Motor neuron (in vitro differentiated cells): ENCODE results near the gene LIN52. TPM values are rescaled to one million over a fixed set of nuclear protein-coding genes. Genes with fewer than 3 reads are reported as not detected.

ENCODE experiments used
- ATAC-seq, 8 experiments: fragments of 200-7000 bp; cut with Tn5 transposase; replicated peaks in 6 of 8; 2 replicates each; pipeline ENCODE4 v1.8.0; 2021; ENCODE audit warnings: mild to moderate bottlenecking in 8 of 8, moderate library complexity in 8 of 8
- H3K27ac ChIP-seq, 2 donors: fragments of 250-450 bp; sonication (Bioruptor Pico); 2 replicates each; pipeline ENCODE4 v1.9.0; 2021; ENCODE audit warnings: antibody characterized with exemption in 2 of 2, mild to moderate bottlenecking in 2 of 2, moderate library complexity in 1 of 2
- H3K4me1 ChIP-seq, 2 donors: fragments of 250-450 bp; sonication (Bioruptor Pico); replicated peaks in 1 of 2; 2 replicates each; pipeline ENCODE4 v1.6.1; 2021; ENCODE audit warnings: antibody characterized with exemption in 2 of 2, mild to moderate bottlenecking in 2 of 2, moderate library complexity in 1 of 2
- H3K4me3 ChIP-seq, 5 donors: fragments of 250-450 bp; sonication (Bioruptor Pico); 2 replicates each; pipeline ENCODE4 v1.9.0; 2021; ENCODE audit warnings: antibody characterized with exemption in 5 of 5, mild to moderate bottlenecking in 5 of 5, moderate library complexity in 4 of 5
- WGBS, 10 experiments: fragments of 450-650 bp; shearing (Covaris generic); methylation state at CpG; one replicate each; pipeline ENCODE4 v1.0.0; 2022; 5-methylcytosine and 5-hydroxymethylcytosine counted together
- in situ Hi-C, 9 experiments: fragments of 400-800 bp; cut with MboI; loops; one replicate each; pipeline ENCODE4 v1.15.0; 2021; ENCODE audit warnings: low sequenced_read_pairs in 9 of 9, low pct_unique_long_range_greater_than_20kb in 2 of 9; ENCODE audit not compliant: unreplicated experiment in 9 of 9
- total RNA-seq, 8 experiments: library from RNA; unstranded; fragments of 300-600 nt; gene quantifications; 2 replicates each; pipeline versions ENCODE4 v1.2.3 to v1.2.4, GENCODE V29; 2022

LIN52 gene
- total RNA-seq, 8 experiments from 2014 or later = 7.2 to 19.2 (median 10.5) TPM

DNA sequence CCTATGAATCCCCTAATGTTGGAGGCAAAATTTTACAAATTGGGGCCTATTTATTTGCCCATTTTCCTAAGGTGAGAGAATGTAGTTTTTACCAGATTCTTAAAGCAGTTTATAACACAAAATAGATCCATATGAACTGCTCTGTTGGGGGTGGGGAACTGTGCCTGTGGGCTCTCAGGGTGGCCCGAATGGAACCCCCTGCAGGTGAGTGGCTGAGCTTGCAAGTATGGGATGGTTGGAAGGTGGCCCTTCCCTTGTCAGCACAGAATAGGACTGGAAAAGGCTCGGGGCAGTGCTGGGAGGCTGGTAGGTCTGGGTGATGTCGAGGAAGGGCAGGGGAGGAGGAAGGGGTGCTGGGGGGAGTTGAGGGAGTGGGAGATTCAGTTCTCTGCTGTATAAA, 159.4 kb downstream of the LIN52 start:
- ATAC-seq = peak in 1 of 8 experiments; percentile 34
- in situ Hi-C loops = loop anchor here in 1 of 9 experiments (25.0 kb wide), 1 partner anchor 132 kb away; no protein-coding TSS in a partner anchor
- Histone ChIP-seq H3K4me1 (peaks cover 2 to 16% of the 10 kb centered on the region in 2 donors), H3K4me3 (no peak overlapping the region), H3K27ac (no peak overlapping the region)
- 0 to 60% (median 17%) methylated on average over 1 of the region's 3 CpGs; no CpG with 5 or more reads in 6 of the 10 experiments for WGBS, 10 experiments

DNA sequence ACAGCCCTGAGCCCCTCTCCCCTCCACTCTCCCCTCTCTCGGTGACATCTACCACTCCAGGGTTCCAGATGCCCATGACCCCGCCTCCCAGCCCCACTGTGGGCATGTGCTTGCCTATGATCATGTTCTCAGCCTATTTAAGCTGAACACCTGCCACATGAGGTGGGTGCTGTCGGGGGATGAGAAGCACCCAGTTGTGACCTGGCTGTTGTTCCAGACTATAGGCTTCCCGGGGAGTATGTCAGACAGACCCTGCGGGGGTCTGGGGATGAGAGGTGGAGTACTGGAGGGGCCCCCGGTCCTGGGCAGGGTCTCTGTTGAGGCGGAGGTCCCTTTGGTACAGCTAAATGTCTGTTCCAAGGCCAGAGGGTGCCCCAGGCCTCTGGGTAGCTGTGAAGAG, 160.5 kb downstream of the LIN52 start:
- no peak overlapping the region for H3K27ac ChIP-seq
- 67 to 100% methylated on average over 1 of the region's 7 CpGs; no CpG with 5 or more reads in 8 of the 10 experiments for WGBS, 10 experiments
- in situ Hi-C loops = loop anchor here in 1 of 9 experiments (25.0 kb wide), 1 partner anchor 133 kb away; no protein-coding TSS in a partner anchor
- no peak for ATAC-seq
- peaks cover 2 to 16% of the 10 kb centered on the region in 2 donors for H3K4me1 ChIP-seq
- no peak overlapping the region for H3K4me3 ChIP-seq

DNA sequence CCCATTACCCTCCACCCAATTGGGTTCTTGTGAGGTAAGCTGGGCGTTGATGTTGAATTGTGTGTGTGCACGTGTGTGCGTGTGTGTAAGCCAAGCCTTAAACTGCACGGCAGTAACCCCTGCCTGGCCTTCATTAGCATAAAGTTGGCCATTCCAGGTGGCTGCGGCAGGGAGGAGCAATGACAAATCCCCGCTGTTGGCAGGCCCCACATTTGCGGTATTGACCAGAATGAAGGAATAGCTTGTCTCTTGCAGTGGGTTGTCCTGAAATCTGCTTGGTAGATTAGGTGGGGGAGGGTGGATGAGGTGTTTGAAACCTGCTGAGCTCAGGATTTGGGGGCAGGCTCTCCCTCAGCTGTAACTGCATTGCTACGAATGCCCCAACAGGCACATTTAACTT, 161.8 kb downstream of the LIN52 start:
- peak in 1 of 8 experiments; percentile 57 for ATAC-seq
- Histone ChIP-seq H3K4me1 (peaks cover 2 to 19% of the 10 kb centered on the region in 2 donors), H3K4me3 (no peak overlapping the region), H3K27ac (no peak overlapping the region)
- WGBS, 10 experiments = 10 to 47% (median 28%) methylated on average over 2 to 8 of the region's 8 CpGs; no CpG with 5 or more reads in 5 of the 10 experiments
- in situ Hi-C loops = loop anchor here in 1 of 9 experiments (25.0 kb wide), 1 partner anchor 134 kb away; no protein-coding TSS in a partner anchor

DNA sequence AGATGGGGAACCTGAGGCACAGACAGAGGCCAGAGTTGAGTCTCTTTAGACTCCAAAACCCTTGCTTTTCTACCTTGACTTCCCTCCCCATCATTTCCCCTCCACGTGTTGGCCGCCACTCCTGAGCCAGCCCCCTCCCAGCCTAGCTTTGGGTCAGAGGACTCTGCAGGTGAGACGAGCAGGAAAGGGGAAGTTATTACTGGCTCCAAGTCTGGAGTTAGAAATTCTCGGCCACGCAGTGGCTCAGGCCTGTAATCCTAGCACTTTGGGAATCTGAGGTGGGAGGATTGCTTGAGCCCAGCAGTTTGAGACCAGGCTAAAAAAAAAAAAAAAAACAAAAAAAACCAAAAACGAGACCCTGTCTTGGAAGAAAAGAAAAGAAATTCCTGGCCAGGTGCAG, 163.3 kb downstream of the LIN52 start:
- in situ Hi-C loops = loop anchor here in 1 of 9 experiments (25.0 kb wide), 1 partner anchor 136 kb away; no protein-coding TSS in a partner anchor
- H3K4me3 ChIP-seq = no peak overlapping the region
- ATAC-seq = no peak
- 10 to 100% (median 18%) methylated on average over 1 to 2 of the region's 6 CpGs; no CpG with 5 or more reads in 3 of the 10 experiments for WGBS, 10 experiments
- H3K4me1 ChIP-seq = peaks cover 2 to 19% of the 10 kb centered on the region in 2 donors
- H3K27ac ChIP-seq = no peak overlapping the region

DNA sequence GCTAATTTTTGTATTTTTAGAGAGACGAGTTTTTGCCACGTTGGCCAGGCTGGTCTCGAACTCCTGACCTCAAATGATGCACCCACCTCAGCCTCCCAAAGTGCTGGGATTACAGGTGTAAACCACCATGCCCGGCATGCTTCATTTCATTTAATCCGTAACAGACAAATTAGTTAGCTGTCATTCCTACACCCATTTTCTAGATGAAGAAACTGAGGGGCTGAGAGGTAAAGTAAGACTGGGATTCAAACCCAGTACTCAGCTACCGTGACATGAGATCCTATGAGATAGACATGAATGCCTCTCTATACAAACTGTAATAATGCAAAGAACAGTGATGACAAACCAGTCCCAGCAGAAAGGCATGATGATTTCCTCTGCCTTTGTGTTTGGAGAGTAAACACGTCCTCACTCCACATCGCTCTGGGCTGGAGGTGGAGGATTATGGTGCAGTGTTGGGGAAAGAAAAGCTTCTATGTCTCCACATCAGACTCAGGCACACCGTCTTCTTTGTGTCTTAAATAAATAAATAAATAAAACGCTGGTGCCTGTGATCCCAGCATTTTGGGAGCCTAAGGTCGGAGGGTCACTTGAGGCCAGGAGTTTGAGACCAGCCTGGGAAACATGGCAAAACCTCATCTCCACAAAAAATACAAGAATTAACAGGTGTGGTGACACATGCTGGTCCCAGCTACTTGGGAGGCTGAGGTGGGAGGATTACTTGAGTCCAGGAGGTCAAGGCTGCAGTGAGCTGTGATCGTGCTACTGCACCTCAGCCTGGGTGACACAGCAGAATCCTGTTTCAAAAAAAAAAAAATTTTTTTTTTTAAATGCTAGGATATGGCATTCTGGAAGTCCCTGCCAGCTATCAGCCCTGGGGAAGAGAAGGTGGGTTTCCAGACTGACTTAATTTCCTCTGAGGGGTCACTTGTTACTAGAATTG, 164.9 kb downstream of the LIN52 start:
- no peak overlapping the region for H3K4me3 ChIP-seq
- no peak overlapping the region for H3K27ac ChIP-seq
- in situ Hi-C loops = loop anchor here in 4 of 9 experiments (10.0 to 25.0 kb wide), 2 partner anchors 135 to 137 kb away; no protein-coding TSS in a partner anchor
- ATAC-seq = no peak
- peaks cover 0 to 19% of the 10 kb centered on the region in 2 donors for H3K4me1 ChIP-seq
- 26 to 100% (median 68%) methylated on average over 2 to 12 of the region's 12 CpGs for WGBS, 10 experiments

Other genes with a start within 250 kb of the LIN52 start
- gene PTGR2, start 233.1 kb upstream of the LIN52 start, total RNA-seq = 10 to 100 TPM in 4 of 8 experiments, 1 to 10 TPM in 4; 6.2 to 26.9 (median 13.0) TPM
- 10 to 100 TPM; 32.8 to 63.6 (median 41.4) TPM for gene ZNF410, start 198.1 kb upstream of the LIN52 start, total RNA-seq
- 10 to 100 TPM in 4 of 8 experiments, 1 to 10 TPM in 4; 3.5 to 17.6 (median 9.4) TPM for gene FAM161B, start 134.9 kb upstream of the LIN52 start, total RNA-seq
- 10 to 100 TPM; 13.1 to 29.4 (median 19.1) TPM for gene COQ6, start 134.7 kb upstream of the LIN52 start, total RNA-seq
- gene ENTPD5, start 65.7 kb upstream of the LIN52 start, total RNA-seq = 10 to 100 TPM in 4 of 8 experiments, 1 to 10 TPM in 4; 5.1 to 32.0 (median 9.5) TPM
- 10 to 100 TPM in 4 of 8 experiments, 1 to 10 TPM in 4; 4.0 to 38.2 (median 9.8) TPM for gene BBOF1, start 65.6 kb upstream of the LIN52 start, total RNA-seq
- 10 to 100 TPM in 4 of 8 experiments, 1 to 10 TPM in 4; 7.6 to 28.2 (median 9.6) TPM for gene ALDH6A1, start 503 bp upstream of the LIN52 start, total RNA-seq
- 10 to 100 TPM in 3 of 8 experiments, 1 to 10 TPM in 1, under 1 TPM in 2, not detected in 2; 0.10 to 27.9 (median 9.5) TPM for gene VSX2, start 154.5 kb downstream of the LIN52 start, total RNA-seq
- gene ABCD4, start 218.0 kb downstream of the LIN52 start, total RNA-seq = 10 to 100 TPM; 39.3 to 75.6 (median 58.0) TPM